HG03469 (cell line): ENCODE measurements around the gene EIF3D.
A peak's percentile ranks its signal among the peaks of the same experiment; 100 is the strongest.

ENCODE experiments used
- ATAC-seq: cut with Tn5 transposase; IDR thresholded peaks from one replicate; pipeline ENCODE4 v1.9.1; 2021; ENCODE audit warnings: mild to moderate bottlenecking, moderate library complexity, moderate number of reproducible peaks; ENCODE audit not compliant: unreplicated experiment

The EIF3D gene

DNA sequence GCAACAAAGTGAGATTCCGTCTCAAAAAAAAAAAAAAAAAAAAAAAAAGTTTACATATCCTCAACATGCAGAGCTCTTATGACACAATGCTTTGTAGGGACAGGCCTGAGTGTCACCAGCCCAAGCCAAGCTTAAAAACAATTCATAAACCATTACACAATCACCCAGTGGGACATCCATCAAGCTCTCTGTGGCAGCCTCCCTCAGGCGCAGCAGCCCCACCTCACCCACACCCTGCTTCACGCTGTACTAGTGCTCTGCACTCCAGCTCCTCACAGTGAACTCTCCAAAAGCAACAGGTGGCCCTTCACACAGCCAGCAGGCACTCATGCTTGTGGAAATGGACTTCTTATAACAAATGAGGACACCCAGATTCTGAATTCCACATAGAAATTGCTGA is 18.6 kb downstream of the EIF3D start:
- no peak for ATAC-seq

DNA sequence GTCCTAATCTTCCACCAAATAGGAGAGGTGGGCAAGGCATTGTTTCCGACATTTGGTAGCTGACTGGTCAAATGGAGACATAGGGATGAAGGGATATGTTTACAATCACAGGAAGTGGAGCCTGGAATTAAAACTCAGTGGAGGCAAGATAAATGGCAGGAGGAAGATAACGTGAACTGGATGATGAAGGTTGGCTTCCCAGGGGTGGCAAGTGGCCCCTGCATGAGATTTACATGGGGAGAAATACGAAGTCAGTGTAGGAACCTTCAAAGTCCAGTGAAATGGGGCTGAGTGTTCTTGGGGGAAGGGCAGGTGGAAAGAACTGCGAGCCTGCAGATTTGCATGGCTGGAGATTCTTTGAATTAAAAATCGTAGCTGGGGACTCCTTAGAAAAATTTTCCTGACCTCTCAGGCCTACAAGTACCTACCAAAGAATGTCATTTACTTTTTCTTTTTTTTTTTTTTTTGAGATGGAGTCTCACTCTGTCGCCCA is 21.4 kb downstream of the EIF3D start:
- no peak for ATAC-seq

DNA sequence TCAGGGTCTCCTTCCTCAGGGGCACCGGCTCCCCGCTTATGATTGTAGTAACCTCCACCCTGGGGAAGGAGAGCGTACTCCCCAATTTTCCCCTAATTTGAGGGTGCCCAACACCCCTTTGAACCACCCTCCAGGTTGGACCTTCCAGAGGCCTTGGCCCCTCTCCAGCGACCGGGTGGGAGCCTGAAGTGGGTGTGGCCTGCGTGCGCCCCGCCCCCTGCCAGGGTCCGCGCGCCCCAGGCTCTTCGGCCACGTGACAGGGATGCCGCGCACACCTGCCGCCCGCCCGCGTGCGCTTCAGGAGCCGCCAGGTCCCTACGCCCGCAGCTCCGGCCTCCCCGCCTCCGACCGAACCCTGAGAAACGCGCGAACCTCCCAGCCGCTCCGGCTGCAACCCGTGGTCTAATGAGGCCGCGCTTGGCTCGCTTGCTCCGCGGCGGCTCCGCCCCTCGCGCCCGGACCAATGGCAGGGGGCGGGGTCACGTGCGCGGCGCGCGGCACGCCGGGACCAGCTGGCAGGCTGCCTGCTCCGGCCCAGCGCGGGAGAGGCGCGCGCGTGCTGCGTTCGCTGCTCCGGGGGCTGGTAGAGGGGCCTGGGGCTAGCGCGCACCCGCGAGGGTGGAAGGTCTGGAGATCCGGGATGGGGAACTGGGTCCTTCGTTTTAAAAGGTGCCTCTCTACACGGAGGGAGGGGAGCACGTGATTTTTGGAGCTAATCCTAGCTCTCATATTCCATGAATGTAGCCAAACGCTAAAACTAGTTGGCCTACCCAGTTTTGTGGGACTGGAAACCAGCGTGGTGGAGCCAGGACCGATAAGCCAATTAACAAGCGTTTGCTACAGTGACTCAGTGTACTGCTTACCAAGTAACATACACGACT is 22.1 kb downstream of the EIF3D start, which contains the start of gene FOXRED2:
Gene FOXRED2 (minus strand): TSS at position 404 of the 881 bp plus-strand sequence. CDS start 618 bp downstream, outside the sequence.
- peak; percentile 45 for ATAC-seq

DNA sequence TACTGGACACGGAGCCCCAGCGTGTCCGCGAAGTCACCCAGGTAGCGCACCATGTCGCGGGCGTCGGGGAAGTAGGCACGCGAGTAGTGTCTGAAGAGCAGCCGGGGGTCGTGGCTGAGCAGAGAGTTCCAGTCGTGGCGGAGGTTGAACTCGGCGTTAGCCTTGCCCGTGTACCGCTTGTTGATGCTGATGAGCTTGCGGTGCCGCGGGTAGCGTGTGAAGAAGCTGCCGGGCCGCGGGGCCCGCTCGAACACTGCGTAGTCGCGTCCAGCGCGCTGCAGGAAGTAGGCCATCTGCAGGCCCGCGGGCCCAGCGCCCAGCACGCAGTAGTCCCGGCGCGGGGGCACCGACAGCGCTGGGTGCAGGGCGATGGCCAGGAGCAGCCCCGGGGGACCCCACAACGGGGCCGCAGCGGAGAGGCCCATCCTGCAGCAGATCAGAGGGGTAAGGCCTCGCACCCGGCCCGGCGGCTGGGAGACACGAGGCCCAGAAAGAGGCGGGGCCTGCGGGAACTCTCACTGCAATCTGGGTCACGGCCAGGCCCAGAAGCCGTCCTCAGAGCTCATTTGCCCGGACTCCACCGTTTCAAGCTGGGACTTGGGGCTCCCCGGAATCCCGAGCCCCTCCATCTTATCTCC is 22.8 kb downstream of the EIF3D start:
- no peak for ATAC-seq

DNA sequence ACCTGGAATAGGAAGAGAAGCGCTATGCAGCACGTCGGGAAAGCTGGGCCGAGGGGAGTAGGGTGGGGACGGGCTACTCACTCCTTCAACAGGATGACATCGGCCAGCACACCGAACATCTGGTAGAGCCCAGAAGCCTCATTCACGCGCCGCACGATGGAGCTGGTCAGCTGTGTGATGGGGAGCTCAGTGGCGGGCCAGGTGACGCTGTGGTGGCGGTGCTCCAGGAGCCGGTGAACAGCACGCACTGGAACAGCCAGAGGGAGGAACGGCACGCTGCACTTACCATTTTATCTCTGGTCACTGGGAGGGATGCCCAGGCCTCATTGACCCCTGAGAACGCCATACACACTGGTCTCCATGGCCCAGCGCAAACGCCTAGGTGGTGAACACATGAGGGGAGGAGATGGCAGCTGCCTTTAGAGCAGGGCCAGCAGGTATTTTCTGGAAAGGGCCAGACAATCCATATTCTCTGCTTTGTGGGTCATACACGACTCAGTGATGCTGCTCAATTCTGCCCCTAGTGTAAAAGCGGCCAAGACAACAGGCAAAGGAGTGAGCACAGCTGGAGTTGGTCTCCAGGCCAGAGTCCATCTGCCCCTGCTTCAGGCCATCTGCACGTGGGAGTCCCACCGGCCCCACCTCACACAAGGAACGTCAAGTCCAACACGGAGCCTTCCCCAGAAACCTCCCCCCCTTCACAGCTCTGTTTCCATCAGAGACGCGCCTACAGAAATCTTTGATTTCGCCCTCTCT is 30.9 kb downstream of the EIF3D start:
- ATAC-seq: no peak

DNA sequence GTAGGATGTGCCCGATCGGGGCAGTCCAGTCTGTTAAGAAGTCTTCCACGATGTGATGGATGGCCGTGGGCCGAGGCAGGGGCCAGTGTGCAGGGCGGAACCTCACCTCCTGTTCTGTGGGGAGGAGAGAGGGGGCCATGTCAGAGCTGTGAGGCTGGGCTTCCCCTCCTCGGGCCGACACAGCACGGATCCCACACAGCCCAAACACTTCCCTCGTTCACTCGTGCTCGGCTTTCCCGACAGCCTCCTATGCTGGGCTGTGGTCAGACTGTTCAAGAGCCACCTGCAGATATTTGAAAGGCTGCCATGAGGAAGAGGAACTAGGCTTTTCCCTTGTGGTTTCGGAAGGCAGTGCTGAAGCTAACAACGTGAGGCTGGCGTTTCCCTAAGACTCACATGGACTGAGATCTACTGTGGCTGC is 35.3 kb downstream of the EIF3D start:
- no peak for ATAC-seq

DNA sequence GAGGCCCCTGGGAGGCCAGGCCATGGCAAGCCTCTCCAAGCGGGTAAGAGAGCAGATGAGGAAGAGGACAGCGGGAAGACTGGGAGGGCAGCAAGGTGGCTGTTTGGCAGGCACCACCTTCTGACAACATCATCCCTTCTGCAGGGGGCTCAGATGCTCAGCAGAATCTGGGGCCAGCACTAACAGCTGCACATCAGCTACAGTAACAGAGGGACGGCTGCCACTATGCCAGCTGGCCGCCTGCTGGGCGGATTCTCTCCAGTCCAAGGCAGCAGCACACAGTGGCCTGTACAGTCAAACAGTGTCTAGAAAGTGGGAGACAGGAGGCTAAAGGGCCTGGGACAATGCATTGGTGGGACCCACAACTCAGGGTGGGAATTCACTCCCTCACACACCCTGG is 36.9 kb downstream of the EIF3D start:
- no peak for ATAC-seq

DNA sequence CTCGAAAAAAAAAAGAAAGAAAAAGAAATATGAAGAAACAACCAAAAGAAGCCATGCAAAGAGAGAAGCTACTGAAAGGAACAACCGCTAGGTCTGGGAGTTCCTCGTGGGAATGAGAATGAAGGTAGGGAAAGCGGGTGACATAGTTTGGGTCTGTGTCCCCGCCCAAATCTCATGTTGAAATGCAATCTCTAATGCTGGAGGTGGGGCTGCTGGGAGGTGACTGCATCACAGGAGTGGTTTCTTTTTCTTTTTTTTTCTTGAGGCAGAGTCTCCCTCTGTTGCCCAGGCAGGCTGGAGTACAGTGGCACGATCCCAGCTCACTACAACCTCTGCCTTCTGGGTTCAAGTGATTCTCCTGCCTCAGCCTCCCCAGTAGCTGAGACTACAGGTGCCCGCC is 37.8 kb downstream of the EIF3D start:
- ATAC-seq: no peak

DNA sequence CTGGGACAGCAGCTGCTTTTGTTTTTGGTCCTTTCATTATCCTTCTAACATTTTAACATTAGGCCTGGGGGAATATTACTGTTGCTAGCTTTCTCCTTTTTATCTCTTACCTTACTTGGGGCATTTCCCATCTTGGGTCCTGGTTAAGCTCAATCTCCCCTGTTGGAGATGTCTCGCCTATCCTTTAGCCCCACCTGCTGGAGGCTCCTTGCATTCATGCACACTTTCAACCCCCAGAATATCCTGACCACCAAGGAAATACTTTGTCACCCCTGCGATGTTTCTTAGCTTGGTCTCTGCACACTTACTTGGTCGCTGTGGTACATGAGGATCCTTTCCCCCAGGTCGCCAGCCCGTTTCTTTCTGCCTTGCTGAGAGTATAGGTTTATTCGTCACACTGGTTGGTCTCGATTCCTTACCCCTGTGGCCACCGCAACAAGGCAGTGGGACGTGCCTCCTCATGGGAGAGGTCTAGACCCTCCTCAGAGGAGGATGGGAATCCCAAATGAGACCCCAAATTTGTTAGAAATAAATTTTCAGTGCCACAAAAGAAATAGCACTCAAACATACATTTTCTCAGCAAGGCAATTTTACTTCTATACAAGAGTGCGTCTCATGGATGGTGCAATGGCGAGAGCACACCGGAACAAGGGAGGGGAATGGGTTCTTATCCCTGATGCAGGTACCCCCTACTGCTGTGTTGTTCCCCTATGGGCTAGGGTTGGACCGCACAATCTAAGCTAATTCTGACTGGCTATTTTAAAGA is 42.2 kb downstream of the EIF3D start:
- no peak for ATAC-seq

DNA sequence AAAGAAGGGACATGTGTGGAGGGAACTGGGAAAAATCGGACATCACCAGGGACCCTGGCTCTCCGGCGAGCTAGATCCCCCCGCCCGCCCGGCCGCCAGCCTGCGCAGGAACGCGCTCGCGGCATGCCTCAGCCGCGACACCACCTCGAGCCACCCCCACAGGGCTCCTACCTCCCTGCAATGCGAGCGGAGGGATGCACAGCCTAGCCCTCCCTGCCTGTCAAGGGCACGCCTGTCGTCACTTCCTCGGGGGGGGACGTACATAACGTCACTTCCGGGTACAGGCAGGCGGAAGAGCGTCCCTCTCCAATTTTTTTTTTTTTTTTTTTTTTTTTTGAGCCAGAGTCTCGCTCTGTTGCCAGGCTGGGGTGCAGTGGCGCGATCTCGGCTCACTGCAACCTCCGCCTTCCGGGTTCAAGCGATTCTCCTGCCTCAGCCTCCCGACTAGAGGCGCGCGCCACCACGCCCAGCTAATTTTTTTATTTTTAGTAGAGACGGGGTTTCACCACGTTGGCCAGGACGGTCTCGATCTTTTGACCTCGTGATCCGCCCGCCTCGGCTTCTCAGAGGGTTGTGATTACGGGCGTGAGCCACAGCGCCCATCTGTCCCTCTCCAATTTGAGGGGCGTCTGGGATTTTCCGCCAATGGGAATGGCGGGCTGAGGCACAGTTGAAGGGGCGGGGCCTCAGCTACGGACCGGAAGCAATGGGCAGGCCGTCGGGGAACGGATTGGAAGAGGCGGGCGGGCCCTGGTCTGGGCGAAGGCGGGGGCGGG is 47.4 kb downstream of the EIF3D start, which contains the start of gene TXN2:
Gene TXN2 (minus strand): TSS at position 248 of the 776 bp plus-strand sequence. CDS start 803 bp downstream, outside the sequence.
- peak; percentile 53 for ATAC-seq

DNA sequence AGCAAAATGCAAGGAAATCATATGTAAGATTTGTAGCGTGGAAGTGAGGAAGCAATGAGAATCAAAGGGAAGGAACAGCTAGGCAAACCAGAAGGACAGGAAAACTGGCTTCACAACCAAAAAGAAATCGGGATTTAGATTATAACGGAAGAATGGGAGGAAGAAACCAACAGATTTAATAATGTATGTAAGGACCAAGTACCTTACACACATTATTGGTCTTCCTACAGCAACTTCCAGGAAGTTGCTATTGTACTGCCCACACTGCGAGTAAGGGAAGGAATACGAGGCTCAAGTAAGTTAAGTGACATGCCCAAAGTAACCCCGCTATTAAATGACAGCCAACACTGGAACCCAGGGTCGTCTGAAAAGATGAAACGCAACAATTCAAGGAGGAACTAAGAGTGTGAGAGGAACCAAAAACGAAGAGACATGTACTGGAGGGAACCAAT is 48.0 kb downstream of the EIF3D start:
- ATAC-seq: no peak

DNA sequence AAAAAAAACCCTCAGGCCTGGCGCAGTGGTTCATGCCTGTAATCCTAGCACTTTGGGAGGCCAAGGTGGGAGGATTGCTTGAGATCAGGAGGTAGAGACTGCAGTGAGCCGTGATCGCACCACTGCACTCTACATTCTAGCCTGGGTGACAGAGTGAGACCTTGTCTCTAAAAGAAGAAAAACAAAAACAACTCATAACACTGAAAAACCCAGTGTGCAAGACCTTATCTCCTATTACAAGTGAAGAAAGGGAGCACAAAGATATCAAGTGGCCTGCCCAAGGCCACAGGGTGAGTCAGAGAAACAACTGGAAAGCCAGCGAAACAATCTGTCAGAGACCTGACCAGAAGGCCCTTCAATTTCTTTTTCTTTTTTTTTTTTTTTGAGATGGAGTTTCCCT is 50.0 kb downstream of the EIF3D start:
- no peak for ATAC-seq

DNA sequence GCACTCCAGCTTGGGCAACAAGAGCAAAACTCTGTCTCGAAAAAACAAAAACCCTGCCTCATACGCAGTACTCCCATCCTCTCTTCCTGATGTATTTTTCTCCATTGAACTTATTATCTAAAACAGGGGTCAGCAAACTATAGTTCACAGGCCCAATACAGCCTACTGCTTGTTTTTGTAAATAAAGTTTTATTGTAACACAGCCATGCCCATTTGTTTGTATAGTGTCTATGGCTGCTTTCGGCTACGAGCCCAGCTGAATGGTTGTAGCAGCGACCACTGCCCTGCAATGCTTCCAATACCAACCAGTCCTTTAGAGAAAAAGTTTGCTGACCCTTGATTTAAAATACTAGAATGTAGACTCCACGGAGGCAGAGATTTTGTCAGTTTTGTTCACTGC is 53.6 kb downstream of the EIF3D start:
- no peak for ATAC-seq

DNA sequence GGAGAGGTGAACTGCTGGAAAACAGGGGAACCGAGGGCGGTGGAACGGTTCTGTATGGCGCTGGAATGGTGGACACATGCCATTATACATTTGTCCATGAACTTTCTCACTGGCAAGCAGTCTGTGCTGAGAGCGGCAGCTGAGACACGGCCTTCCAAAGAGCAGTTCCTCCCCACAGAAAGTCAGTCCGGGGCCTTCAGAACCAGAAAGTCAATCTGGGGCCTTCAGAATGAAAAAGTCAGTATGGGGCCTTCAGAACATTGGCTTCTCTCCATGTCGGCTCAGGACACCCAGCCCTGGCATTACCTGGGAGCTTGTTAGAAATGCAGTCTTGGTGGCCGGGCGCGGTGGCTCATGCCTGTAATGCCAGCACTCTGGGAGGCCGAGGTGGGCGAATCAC is 56.3 kb downstream of the EIF3D start:
- ATAC-seq: no peak

DNA sequence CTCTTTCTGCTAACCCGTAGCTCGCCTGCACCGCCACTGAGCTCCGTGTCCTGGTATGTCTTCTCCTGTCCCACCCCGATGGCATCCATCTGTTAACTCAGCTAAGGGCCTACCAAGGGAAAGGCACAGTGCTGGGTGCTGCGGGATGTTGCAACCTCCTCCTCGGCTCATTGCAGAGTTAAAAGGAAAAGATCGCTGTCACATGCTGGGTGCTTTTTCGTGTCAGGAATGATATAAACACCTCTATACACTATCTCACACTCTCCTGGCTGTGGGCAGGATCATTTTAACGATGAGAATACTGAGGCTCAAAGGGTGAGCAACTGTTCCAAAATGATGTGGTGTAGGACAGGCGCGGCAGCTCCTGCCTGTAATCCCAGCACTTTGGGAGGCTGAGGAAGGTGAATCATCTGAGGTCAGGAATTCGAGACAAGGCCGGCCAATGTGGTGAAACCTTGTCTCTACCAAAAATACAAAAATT is 57.6 kb downstream of the EIF3D start:
- ATAC-seq: no peak

DNA sequence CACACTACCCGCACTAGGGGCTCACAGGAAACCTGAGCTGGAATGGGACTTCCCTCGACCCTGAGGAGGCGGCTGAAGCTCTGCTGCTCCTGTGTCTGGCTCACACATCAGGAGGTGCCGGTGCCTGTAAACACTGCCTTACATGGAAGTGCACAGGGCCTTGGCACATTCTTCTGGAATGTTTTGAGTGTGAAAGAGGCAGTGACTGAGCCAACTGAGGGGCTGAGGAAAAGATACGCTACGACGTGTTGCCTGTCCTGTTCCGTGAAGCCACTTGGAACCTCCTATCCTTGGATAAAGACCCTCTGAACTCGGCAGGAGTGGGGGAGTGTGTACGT is 58.0 kb downstream of the EIF3D start:
- ATAC-seq: no peak

DNA sequence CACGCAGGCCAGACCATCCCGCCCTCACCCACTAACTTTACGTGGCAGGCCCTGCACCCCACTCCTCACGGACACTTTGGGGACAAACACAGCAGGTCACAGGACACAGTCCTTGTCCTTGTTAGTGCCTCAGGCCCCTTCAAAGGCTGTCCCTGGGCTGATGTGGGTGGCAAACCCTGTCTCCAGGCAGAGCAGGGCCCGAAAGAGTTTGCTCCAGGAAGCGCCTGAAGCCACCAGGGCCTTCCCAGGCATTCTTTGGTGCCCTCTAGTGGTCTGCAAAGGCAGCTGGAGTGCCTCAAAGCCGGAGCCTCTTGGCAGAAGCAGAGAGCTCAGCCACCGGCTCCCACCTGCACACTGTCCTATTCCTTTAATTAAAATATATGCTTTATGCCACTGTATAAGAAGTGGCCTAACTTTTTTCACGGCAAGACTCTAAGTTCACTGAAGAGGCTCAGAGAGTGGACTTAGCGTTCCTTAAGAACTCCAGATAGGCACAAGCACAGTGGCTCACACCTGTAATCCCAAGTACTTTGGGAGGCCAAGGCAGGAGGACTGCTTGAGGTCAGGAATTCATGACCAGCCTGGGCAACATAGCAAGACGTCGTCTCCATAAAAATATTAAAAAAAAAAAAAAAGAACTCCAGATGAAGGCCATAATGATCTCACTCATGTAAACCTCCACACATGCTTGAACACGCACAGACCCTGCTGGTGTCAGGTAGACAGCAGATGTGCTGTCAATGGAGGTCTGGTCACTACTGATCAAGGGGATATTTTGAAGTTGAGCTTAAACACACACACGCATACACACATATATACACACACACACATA is 58.6 kb downstream of the EIF3D start:
- ATAC-seq: no peak

DNA sequence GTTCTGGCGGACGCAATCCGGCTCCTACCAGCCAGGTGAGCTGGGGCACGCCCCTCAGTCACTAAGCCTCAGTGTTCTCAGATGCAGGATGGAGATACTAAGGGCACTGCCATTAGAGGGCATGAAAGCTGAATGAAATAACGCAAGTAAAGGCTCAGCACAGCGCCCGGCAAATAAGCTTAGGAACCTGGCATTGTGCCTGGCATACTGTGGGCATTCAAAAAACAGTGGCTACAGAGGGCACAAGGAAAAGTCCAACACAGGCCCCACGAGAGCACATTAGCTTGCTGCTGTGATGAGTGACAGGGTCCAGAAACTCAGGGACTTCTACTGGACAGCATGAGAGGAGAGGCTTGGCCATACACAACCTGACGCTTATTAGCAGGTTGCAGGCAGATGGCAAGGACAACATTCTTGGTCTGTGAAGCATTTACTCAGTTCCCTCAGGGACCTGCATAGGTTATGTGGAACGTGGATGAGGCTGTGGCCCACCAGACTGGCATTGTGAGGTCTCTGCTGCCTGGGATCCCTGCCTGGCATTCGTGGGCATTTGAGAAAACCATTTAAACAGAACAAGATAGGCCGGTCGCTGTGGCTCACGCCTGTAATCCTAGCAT is 59.8 kb downstream of the EIF3D start:
- ATAC-seq: no peak
